ENCODE results near the gene UPP2. TPM values are rescaled to one million over a fixed set of nuclear protein-coding genes. Genes with fewer than 3 reads are reported as not detected.

Gene UPP2
- total and polyA plus RNA-seq, 2 of the 13 experiments (the other 11 are each of a cell fraction or from before 2014, with no cell fraction given): 0.07 to 0.28 TPM

GRCh38 chr2:158131919-158132566 is 30.4 kb downstream of the UPP2 start (continued):
- TF ChIP-seq MLXIP (CRISPR knock-in tag; IDR thresholded peaks at IDR 0.05; ENCODE audit: borderline replicate concordance): no peak
- no peak; the same call in 1 of the 2 replicates for TF ChIP-seq ZNF460 (CRISPR knock-in tag; IDR thresholded peaks at IDR 0.05; ENCODE audit: borderline replicate concordance)
- peak; percentile 95 for TF ChIP-seq CEBPG (CRISPR knock-in tag; IDR thresholded peaks at IDR 0.05)
- TF ChIP-seq FOXA1 (IDR thresholded peaks at IDR 0.05): no peak
- peak; percentile 88 for TF ChIP-seq FOXA1 (CRISPR knock-in tag; IDR thresholded peaks at IDR 0.05)
- peak in 1 of 2 experiments; percentile 89; a peak in 2 of 4 replicates for TF ChIP-seq EP300 (IDR thresholded peaks at IDR 0.05; ENCODE audit: low read depth in 2 of 2, low read length in 2 of 2)
- TF ChIP-seq EP300 (CRISPR knock-in tag; IDR thresholded peaks at IDR 0.05; ENCODE audit: borderline replicate concordance): peak; percentile 72; the same call in 1 of the 2 replicates
- TF ChIP-seq ZNF207 (IDR thresholded peaks at IDR 0.05; ENCODE audit: borderline replicate concordance): no peak
- no peak for TF ChIP-seq SMAD9 (CRISPR knock-in tag; IDR thresholded peaks at IDR 0.05)
- TF ChIP-seq ZSCAN30 (CRISPR knock-in tag; IDR thresholded peaks at IDR 0.05): no peak
- TF ChIP-seq ZNF34 (CRISPR knock-in tag; IDR thresholded peaks at IDR 0.05; ENCODE audit: borderline replicate concordance): 0 out of 2 replicates have a peak, but pooled peaks have one; percentile 67
- peak; percentile 88 for TF ChIP-seq SMYD3 (CRISPR knock-in tag; IDR thresholded peaks at IDR 0.05)
- TF ChIP-seq ZNF430 (CRISPR knock-in tag; IDR thresholded peaks at IDR 0.05): peak; percentile 3; the same call in 1 of the 2 replicates
- TF ChIP-seq ADNP (CRISPR knock-in tag; IDR thresholded peaks at IDR 0.05): peak; percentile 71
- peak; percentile 42 for TF ChIP-seq ZNF18 (CRISPR knock-in tag; IDR thresholded peaks at IDR 0.05; ENCODE audit: insufficient replicate concordance)
- no peak for TF ChIP-seq TRIM24 (CRISPR knock-in tag; IDR thresholded peaks at IDR 0.05)
- TF ChIP-seq NR2C2 (CRISPR knock-in tag; IDR thresholded peaks at IDR 0.05; ENCODE audit: borderline replicate concordance): peak; percentile 85
- no peak for TF ChIP-seq PAF1 (CRISPR knock-in tag; IDR thresholded peaks at IDR 0.05)
- no peak for TF ChIP-seq SIN3A (IDR thresholded peaks at IDR 0.05; ENCODE audit: borderline replicate concordance, low read depth, low read length)
- TF ChIP-seq ZHX1 (CRISPR knock-in tag; IDR thresholded peaks at IDR 0.05; ENCODE audit: low read depth): peak; percentile 76
- TF ChIP-seq ATF3 (CRISPR knock-in tag; IDR thresholded peaks at IDR 0.05): peak; percentile 64; the same call in 1 of the 2 replicates
- TF ChIP-seq NPAS2 (CRISPR knock-in tag; IDR thresholded peaks at IDR 0.05; ENCODE audit: borderline replicate concordance): no peak
- TF ChIP-seq SUZ12 (IDR thresholded peaks at IDR 0.05; ENCODE audit: low read depth, low read length): no peak
